ENCODE results near the gene PLCL2.
"Not testable (repeated sequence)": the region's sequence is repeated elsewhere in the genome, so short reads cannot be mapped to it uniquely, and the experiment has no call there.

The PLCL2 gene

GRCh38 chr3:17125738-17126442, 241.1 kb downstream of the PLCL2 start:
- DNase-seq (ENCODE audit: low spot score in 2 of 2) (no peak), ATAC-seq (replicated peaks; ENCODE audit: extremely low read depth, poor library complexity, severe bottlenecking) (no peak)
- H3K4me3 Mint-ChIP-seq, result no peak overlapping the region
- no peak overlapping the region for H3K27ac Mint-ChIP-seq (ENCODE audit: low read depth)
- peaks cover 8% of the 10 kb centered on the region for H3K4me1 Mint-ChIP-seq
- H3K9me3 Mint-ChIP-seq, result no peaks in the 10 kb centered on the region
- no peaks in the 10 kb centered on the region for H3K36me3 Mint-ChIP-seq (ENCODE audit: insufficient read depth)
- H3K27me3 Mint-ChIP-seq, result no peaks in the 10 kb centered on the region

- not testable (repeated sequence) for H3K9me3 Mint-ChIP-seq; H3K36me3 Mint-ChIP-seq (ENCODE audit: insufficient read depth); DNase-seq (ENCODE audit: low spot score in 2 of 2); ATAC-seq (replicated peaks; ENCODE audit: extremely low read depth, poor library complexity, severe bottlenecking); H3K27me3 Mint-ChIP-seq; H3K4me3 Mint-ChIP-seq; H3K27ac Mint-ChIP-seq (ENCODE audit: low read depth)
- peaks cover 13% of the 10 kb centered on the region for H3K4me1 Mint-ChIP-seq
These were observed 243.9 kb downstream of the PLCL2 start for GRCh38 chr3:17128671-17129070.

- ATAC-seq (replicated peaks; ENCODE audit: extremely low read depth, poor library complexity, severe bottlenecking), result no peak
- H3K4me1 Mint-ChIP-seq, result peaks cover 13% of the 10 kb centered on the region
- DNase-seq (ENCODE audit: low spot score in 2 of 2), result no peak
- no peak overlapping the region for H3K27ac Mint-ChIP-seq (ENCODE audit: low read depth)
- H3K27me3 Mint-ChIP-seq, result no peaks in the 10 kb centered on the region
- no peak overlapping the region for H3K4me3 Mint-ChIP-seq
- H3K36me3 Mint-ChIP-seq (ENCODE audit: insufficient read depth), result no peaks in the 10 kb centered on the region
- no peaks in the 10 kb centered on the region for H3K9me3 Mint-ChIP-seq
These were observed 244.8 kb downstream of the PLCL2 start for GRCh38 chr3:17129556-17129955.

- ATAC-seq (replicated peaks; ENCODE audit: extremely low read depth, poor library complexity, severe bottlenecking), result no peak
- Mint-ChIP-seq H3K27ac (ENCODE audit: low read depth) (no peak overlapping the region), H3K36me3 (ENCODE audit: insufficient read depth) (no peaks in the 10 kb centered on the region), H3K4me3 (no peak overlapping the region), H3K9me3 (no peaks in the 10 kb centered on the region), H3K4me1 (peaks cover 13% of the 10 kb centered on the region), H3K27me3 (no peaks in the 10 kb centered on the region)
- DNase-seq (ENCODE audit: low spot score in 2 of 2), result no peak
These were observed 246.2 kb downstream of the PLCL2 start for GRCh38 chr3:17130956-17131355.

- H3K4me1 Mint-ChIP-seq, result peaks cover 13% of the 10 kb centered on the region
- no peaks in the 10 kb centered on the region for H3K9me3 Mint-ChIP-seq
- no peak overlapping the region for H3K27ac Mint-ChIP-seq (ENCODE audit: low read depth)
- no peak for DNase-seq (ENCODE audit: low spot score in 2 of 2)
- no peaks in the 10 kb centered on the region for H3K27me3 Mint-ChIP-seq
- no peaks in the 10 kb centered on the region for H3K36me3 Mint-ChIP-seq (ENCODE audit: insufficient read depth)
- H3K4me3 Mint-ChIP-seq, result no peak overlapping the region
- no peak for ATAC-seq (replicated peaks; ENCODE audit: extremely low read depth, poor library complexity, severe bottlenecking)
These were observed 247.7 kb downstream of the PLCL2 start for GRCh38 chr3:17132286-17133115.

- Mint-ChIP-seq H3K27me3 (no peaks in the 10 kb centered on the region), H3K4me3 (no peak overlapping the region), H3K9me3 (no peaks in the 10 kb centered on the region), H3K27ac (ENCODE audit: low read depth) (no peak overlapping the region), H3K4me1 (peaks cover 13% of the 10 kb centered on the region), H3K36me3 (ENCODE audit: insufficient read depth) (no peaks in the 10 kb centered on the region)
- DNase-seq (ENCODE audit: low spot score in 2 of 2), result no peak
- ATAC-seq (replicated peaks; ENCODE audit: extremely low read depth, poor library complexity, severe bottlenecking), result no peak
These were observed 249.1 kb downstream of the PLCL2 start for GRCh38 chr3:17133632-17134545.

DNA sequence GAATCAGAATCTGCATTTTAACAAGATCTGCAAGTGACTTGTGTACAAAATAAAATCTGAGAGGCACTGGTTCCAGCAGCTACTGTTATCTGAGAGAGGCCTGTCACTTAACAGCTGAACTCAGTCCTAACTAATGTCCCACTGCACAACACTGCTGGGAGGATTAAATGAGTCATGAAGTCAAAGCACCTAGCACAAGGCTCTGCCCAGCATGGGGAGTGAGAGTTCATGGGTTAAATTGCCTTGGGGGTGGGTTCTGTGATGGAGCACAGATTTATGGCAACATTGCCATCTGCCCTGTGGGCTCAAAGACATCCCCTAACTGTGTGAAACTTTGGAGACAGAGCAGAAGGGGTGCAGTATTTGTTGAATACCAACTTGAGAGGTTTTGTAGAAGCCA, 250.9 kb downstream of the PLCL2 start:
- H3K4me3 Mint-ChIP-seq, result no peak overlapping the region

GRCh38 chr3:17136136-17136721, 251.5 kb downstream of the PLCL2 start:
- Mint-ChIP-seq H3K4me1 (peaks cover 11% of the 10 kb centered on the region), H3K4me3 (no peak overlapping the region), H3K36me3 (ENCODE audit: insufficient read depth) (no peaks in the 10 kb centered on the region), H3K27me3 (no peaks in the 10 kb centered on the region), H3K9me3 (no peaks in the 10 kb centered on the region), H3K27ac (ENCODE audit: low read depth) (no peak overlapping the region)
- no peak for DNase-seq (ENCODE audit: low spot score in 2 of 2)
- ATAC-seq (replicated peaks; ENCODE audit: extremely low read depth, poor library complexity, severe bottlenecking), result no peak

More for the DNA sequence above, 250.9 kb downstream of the PLCL2 start:
- ATAC-seq (replicated peaks; ENCODE audit: extremely low read depth, poor library complexity, severe bottlenecking) (no peak), DNase-seq (ENCODE audit: low spot score in 2 of 2) (no peak)
- Mint-ChIP-seq H3K36me3 (ENCODE audit: insufficient read depth) (no peaks in the 10 kb centered on the region), H3K9me3 (no peaks in the 10 kb centered on the region), H3K4me1 (peaks cover 13% of the 10 kb centered on the region), H3K27me3 (no peaks in the 10 kb centered on the region), H3K27ac (ENCODE audit: low read depth) (no peak overlapping the region)

GRCh38 chr3:17137321-17137826, 252.6 kb downstream of the PLCL2 start:
- H3K36me3 Mint-ChIP-seq (ENCODE audit: insufficient read depth), result no peaks in the 10 kb centered on the region
- H3K27ac Mint-ChIP-seq (ENCODE audit: low read depth), result no peak overlapping the region
- H3K27me3 Mint-ChIP-seq, result no peaks in the 10 kb centered on the region
- H3K4me1 Mint-ChIP-seq, result peaks cover 10% of the 10 kb centered on the region
- no peak overlapping the region for H3K4me3 Mint-ChIP-seq
- DNase-seq (ENCODE audit: low spot score in 2 of 2) (no peak), ATAC-seq (replicated peaks; ENCODE audit: extremely low read depth, poor library complexity, severe bottlenecking) (no peak)
- H3K9me3 Mint-ChIP-seq, result no peaks in the 10 kb centered on the region

- ATAC-seq (replicated peaks; ENCODE audit: extremely low read depth, poor library complexity, severe bottlenecking), result no peak
- Mint-ChIP-seq H3K27ac (ENCODE audit: low read depth) (no peak overlapping the region), H3K4me1 (peaks cover 10% of the 10 kb centered on the region), H3K27me3 (no peaks in the 10 kb centered on the region), H3K9me3 (no peaks in the 10 kb centered on the region), H3K36me3 (ENCODE audit: insufficient read depth) (no peaks in the 10 kb centered on the region), H3K4me3 (no peak overlapping the region)
- DNase-seq (ENCODE audit: low spot score in 2 of 2), result no peak
These were observed 253.7 kb downstream of the PLCL2 start for GRCh38 chr3:17138246-17139039.

Data from central memory CD8-positive, alpha-beta T cell (primary cell).